HEK293 (cell line): ENCODE measurements around the gene PHKG2.

Experiments used
- CTCF ChIA-PET: fragments of 350-600 bp; formaldehyde crosslinking; extraction: SDS; loops from one replicate; lab custom pipeline; 2021; ENCODE audit warnings: antibody characterized with exemption; lab: Yijun Ruan, JAX
- POLR2A ChIA-PET: fragments of 300-600 bp; formaldehyde crosslinking; extraction: SDS; loops from one replicate; lab custom pipeline; 2020; ENCODE audit warnings: antibody characterized with exemption, inconsistent platforms; lab: Yijun Ruan, JAX
- H3K27ac ChIP-seq: fragments of 200-500 bp; sonication (Bioruptor generic); 2 replicates; pipeline ENCODE4 v1.5.1; 2014; ENCODE audit warnings: low read depth, low read length, control low read depth, inconsistent platforms; ENCODE audit errors: extremely low read depth
- H3K36me3 ChIP-seq, 2 experiments: fragments of 200-500 bp in 1 of 2; sonication (Bioruptor generic) in 1 of 2; 1 replicate in 1 of 2; 2 replicates in 1 of 2; pipeline ENCODE4 v1.5.1; 2014 to 2017; ENCODE audit warnings: inconsistent platforms in 2 of 2, low read length in 2 of 2; ENCODE audit not compliant: control insufficient read depth in 2 of 2, insufficient read depth in 1 of 2
- H3K4me1 ChIP-seq: fragments of 200-500 bp; sonication (Bioruptor generic); 2 replicates; pipeline ENCODE4 v1.5.1; 2014; ENCODE audit warnings: mild to moderate bottlenecking, low read length, inconsistent platforms; ENCODE audit not compliant: control insufficient read depth, insufficient read depth
- H3K4me3 ChIP-seq: 2 replicates; pipeline ENCODE4 v1.5.1; 2011; ENCODE audit warnings: low read depth, mild to moderate bottlenecking, control low read depth, low read length, moderate library complexity
- H3K9me3 ChIP-seq: fragments of 200-500 bp; sonication (Bioruptor generic); 2 replicates; pipeline ENCODE4 v1.5.1; 2014; ENCODE audit warnings: low read depth, low read length, inconsistent platforms; ENCODE audit not compliant: control insufficient read depth, insufficient read depth
- PRDM1 ChIP-seq: fragments of 450-650 bp; formaldehyde crosslinking; IDR thresholded peaks from 2 replicates; pipeline ENCODE4; 2016; ENCODE audit warnings: missing biosample characterization, missing genetic modification characterization
- RBAK ChIP-seq: fragments of 450-650 bp; formaldehyde crosslinking; IDR thresholded peaks from 2 replicates; pipeline ENCODE4 v1.5.1; 2016; ENCODE audit warnings: missing biosample characterization, missing genetic modification characterization
- SP2 ChIP-seq: fragments of 450-650 bp; formaldehyde crosslinking; IDR thresholded peaks from 2 replicates; pipeline ENCODE4 v1.5.1; 2016; ENCODE audit warnings: missing biosample characterization, missing genetic modification characterization
- ZBTB17 ChIP-seq: fragments of 450-650 bp; formaldehyde crosslinking; IDR thresholded peaks from 2 replicates; pipeline ENCODE4 v1.5.1; 2016; ENCODE audit warnings: missing biosample characterization, missing genetic modification characterization
- ZNF146 ChIP-seq: fragments of 450-650 bp; formaldehyde crosslinking; IDR thresholded peaks from 2 replicates; pipeline ENCODE4 v1.5.1; 2016; ENCODE audit warnings: missing biosample characterization, missing genetic modification characterization
- ZNF335 ChIP-seq: fragments of 450-650 bp; formaldehyde crosslinking; conservative IDR thresholded peaks from 2 replicates; pipeline ENCODE4 v1.5.1; 2016; ENCODE audit warnings: missing biosample characterization, missing genetic modification characterization
- ZNF394 ChIP-seq: fragments of 450-650 bp; formaldehyde crosslinking; IDR thresholded peaks from 2 replicates; pipeline ENCODE4 v1.5.1; 2016; ENCODE audit warnings: missing biosample characterization, missing genetic modification characterization, mild to moderate bottlenecking, moderate library complexity, borderline replicate concordance
- ZNF529 ChIP-seq: fragments of 450-650 bp; formaldehyde crosslinking; IDR thresholded peaks from 2 replicates; pipeline ENCODE4 v1.5.1; 2017; ENCODE audit warnings: missing genetic modification characterization, missing biosample characterization; ENCODE audit not compliant: insufficient replicate concordance
- ZNF596 ChIP-seq: fragments of 450-650 bp; IDR thresholded peaks from 2 replicates; pipeline ENCODE4 v1.5.0; 2018; ENCODE audit warnings: missing biosample characterization, mild to moderate bottlenecking, missing genetic modification characterization, moderate library complexity
- ZNF621 ChIP-seq: fragments of 450-650 bp; formaldehyde crosslinking; IDR thresholded peaks from 2 replicates; pipeline ENCODE4 v1.5.1; 2017; ENCODE audit warnings: missing biosample characterization, missing genetic modification characterization
- ZNF626 ChIP-seq: fragments of 450-650 bp; sonication (Bioruptor Pico); formaldehyde crosslinking; IDR thresholded peaks from 2 replicates; pipeline ENCODE4 v1.5.1; 2018; ENCODE audit warnings: missing biosample characterization, missing genetic modification characterization, inconsistent platforms
- ZNF843 ChIP-seq: fragments of 450-650 bp; formaldehyde crosslinking; IDR thresholded peaks from 2 replicates; pipeline ENCODE4 v1.5.1; 2016; ENCODE audit warnings: missing biosample characterization, missing genetic modification characterization
- TF ChIP-seq, protein P1 (sequence below): fragments of 450-650 bp; formaldehyde crosslinking; IDR thresholded peaks from 2 replicates; pipeline ENCODE4 v1.5.1; 2017; ENCODE audit warnings: missing biosample characterization, missing genetic modification characterization
- TF ChIP-seq, protein P2 (sequence below): fragments of 450-650 bp; formaldehyde crosslinking; IDR thresholded peaks from 2 replicates; pipeline ENCODE4 v1.5.1; 2016; ENCODE audit warnings: missing biosample characterization, missing genetic modification characterization, low read depth

PHKG2 gene

DNA sequence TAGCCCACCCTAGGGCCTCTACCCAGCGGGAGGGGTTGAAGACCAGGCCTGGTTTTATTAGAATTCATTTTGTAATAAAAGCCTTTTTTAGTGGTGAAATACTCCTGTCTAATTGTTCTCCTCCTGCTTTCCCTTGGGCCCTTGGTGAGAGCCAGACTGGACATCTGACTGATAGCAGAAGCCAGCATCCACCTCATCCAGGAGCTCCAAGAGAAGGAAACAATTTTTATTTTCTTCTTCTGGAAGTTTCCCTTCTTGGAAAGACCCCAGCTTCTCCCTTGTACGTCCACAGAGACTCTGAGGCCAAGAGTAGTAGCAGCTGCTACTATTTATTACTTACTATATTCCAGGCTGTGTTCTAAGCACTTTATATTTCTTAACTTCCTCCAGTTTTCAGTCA, 4.0 kb upstream of the PHKG2 start:
- H3K9me3 ChIP-seq, result no peaks in the 10 kb centered on the region
- no peak overlapping the region for H3K27ac ChIP-seq
- peaks cover 13 to 57% of the 10 kb centered on the region in 2 experiments for H3K36me3 ChIP-seq
- H3K4me1 ChIP-seq, result peaks cover 3% of the 10 kb centered on the region; the same call in 1 of the 2 replicates
- TF ChIP-seq ZNF394 (tag by site-specific recombination) (no peak), ZNF626 (no peak)
- CTCF ChIA-PET, result interaction anchor here (0.8 kb wide), 1 partner anchor 69 kb away, joined by 3 read pairs; no protein-coding TSS in a partner anchor
- POLR2A ChIA-PET, result no interaction called here
- no peak overlapping the region for H3K4me3 ChIP-seq

DNA sequence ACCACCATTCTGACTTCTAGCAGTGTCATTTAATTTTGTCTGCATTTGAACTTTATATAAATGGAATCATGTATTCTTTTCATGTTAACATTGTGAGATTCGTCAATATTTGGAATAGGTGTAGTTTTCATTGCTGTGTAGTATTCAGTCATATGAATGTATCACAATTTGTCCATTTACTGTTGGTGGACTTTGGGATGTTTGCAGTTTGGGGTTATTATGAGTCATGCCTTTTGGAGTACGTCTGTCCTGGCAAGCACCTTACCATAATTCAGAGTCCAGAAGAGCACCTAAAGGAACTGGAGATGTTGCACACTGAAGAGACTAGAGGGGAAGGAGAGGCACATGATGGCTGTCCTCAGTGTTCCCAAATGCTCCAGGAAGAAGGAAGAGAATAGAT, 3.1 kb upstream of the PHKG2 start:
- ChIA-PET POLR2A (no interaction called here), CTCF (no interaction called here)
- Histone ChIP-seq H3K27ac (no peak overlapping the region), H3K36me3 (peaks cover 13 to 57% of the 10 kb centered on the region in 2 experiments), H3K9me3 (no peaks in the 10 kb centered on the region), H3K4me1 (peaks cover 3% of the 10 kb centered on the region; the same call in 1 of the 2 replicates), H3K4me3 (no peak overlapping the region)
- TF ChIP-seq ZNF146 (tag by site-specific recombination), result peak; percentile 91
- no peak for TF ChIP-seq ZNF596 (tag by site-specific recombination)
- TF ChIP-seq, protein P1, sequence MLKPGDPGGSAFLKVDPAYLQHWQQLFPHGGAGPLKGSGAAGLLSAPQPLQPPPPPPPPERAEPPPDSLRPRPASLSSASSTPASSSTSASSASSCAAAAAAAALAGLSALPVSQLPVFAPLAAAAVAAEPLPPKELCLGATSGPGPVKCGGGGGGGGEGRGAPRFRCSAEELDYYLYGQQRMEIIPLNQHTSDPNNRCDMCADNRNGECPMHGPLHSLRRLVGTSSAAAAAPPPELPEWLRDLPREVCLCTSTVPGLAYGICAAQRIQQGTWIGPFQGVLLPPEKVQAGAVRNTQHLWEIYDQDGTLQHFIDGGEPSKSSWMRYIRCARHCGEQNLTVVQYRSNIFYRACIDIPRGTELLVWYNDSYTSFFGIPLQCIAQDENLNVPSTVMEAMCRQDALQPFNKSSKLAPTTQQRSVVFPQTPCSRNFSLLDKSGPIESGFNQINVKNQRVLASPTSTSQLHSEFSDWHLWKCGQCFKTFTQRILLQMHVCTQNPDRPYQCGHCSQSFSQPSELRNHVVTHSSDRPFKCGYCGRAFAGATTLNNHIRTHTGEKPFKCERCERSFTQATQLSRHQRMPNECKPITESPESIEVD (tag by site-specific recombination), result no peak

DNA sequence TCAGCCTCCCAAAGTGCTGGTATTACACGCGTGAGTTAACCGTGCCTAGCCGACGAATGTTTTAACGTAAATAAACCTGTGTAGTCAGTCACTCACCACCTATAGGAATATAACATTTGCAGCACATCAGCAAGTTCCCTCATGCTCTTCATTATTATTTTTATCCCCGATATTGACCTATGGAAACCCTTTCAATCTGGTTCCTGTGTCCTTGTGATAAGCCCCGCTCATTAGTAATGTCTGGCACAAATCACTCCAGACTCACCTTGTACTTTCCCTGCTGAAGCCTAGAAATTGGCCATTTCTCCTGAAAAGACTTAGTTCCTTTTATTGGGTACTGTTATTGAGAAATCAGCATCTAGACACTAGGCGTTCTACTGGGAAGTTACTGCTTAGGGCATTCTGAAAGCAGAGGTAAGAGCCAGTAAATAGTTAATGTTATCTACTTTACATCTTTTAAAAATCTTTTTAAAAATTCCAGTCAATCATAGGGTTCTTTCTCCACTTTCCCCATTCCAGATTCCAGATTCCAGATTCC, 1.5 kb upstream of the PHKG2 start:
- H3K36me3 ChIP-seq, result peaks cover 19 to 60% of the 10 kb centered on the region in 2 experiments
- ChIA-PET CTCF (interaction anchor here (1.1 kb wide), 1 partner anchor 68 kb away, joined by 3 read pairs; no protein-coding TSS in a partner anchor), POLR2A (interaction anchor here (0.6 to 3.4 kb wide), 11 partner anchors 10 to 109 kb away, joined by 3 to 47 read pairs (median 14); partner anchors contain the start of gene SRCAP)
- TF ChIP-seq ZNF335 (tag by site-specific recombination) (no peak), ZNF621 (tag by site-specific recombination) (no peak), SP2 (tag by site-specific recombination) (no peak), ZNF843 (no peak), ZBTB17 (tag by site-specific recombination) (peak; percentile 34), PRDM1 (peak; percentile 58), RBAK (tag by site-specific recombination) (no peak), ZNF529 (tag by site-specific recombination) (no peak)
- TF ChIP-seq, protein P2, sequence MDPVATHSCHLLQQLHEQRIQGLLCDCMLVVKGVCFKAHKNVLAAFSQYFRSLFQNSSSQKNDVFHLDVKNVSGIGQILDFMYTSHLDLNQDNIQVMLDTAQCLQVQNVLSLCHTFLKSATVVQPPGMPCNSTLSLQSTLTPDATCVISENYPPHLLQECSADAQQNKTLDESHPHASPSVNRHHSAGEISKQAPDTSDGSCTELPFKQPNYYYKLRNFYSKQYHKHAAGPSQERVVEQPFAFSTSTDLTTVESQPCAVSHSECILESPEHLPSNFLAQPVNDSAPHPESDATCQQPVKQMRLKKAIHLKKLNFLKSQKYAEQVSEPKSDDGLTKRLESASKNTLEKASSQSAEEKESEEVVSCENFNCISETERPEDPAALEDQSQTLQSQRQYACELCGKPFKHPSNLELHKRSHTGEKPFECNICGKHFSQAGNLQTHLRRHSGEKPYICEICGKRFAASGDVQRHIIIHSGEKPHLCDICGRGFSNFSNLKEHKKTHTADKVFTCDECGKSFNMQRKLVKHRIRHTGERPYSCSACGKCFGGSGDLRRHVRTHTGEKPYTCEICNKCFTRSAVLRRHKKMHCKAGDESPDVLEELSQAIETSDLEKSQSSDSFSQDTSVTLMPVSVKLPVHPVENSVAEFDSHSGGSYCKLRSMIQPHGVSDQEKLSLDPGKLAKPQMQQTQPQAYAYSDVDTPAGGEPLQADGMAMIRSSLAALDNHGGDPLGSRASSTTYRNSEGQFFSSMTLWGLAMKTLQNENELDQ (tag by site-specific recombination), result no peak
- no peak overlapping the region for H3K27ac ChIP-seq
- H3K4me3 ChIP-seq, result no peak overlapping the region
- H3K4me1 ChIP-seq, result peaks cover 3% of the 10 kb centered on the region; the same call in 1 of the 2 replicates
- no peaks in the 10 kb centered on the region for H3K9me3 ChIP-seq
